ENCODE data around the gene N4BP3.
A peak's percentile ranks its signal among the peaks of the same experiment; 100 is the strongest.

GRCh38 chr5:178069909-178070308, 43.4 kb upstream of the N4BP3 start:
- TF ChIP-seq EZH2 (IDR thresholded peaks at IDR 0.05; ENCODE audit: low read depth, unreplicated experiment) (no peak), EZH2phosphoT487 (IDR thresholded peaks at IDR 0.05; ENCODE audit: unreplicated experiment) (no peak), CREB1 (CRISPR knock-in tag; IDR thresholded peaks at IDR 0.05; ENCODE audit: low read depth) (no peak), POLR2AphosphoS5 (IDR thresholded peaks at IDR 0.05; ENCODE audit: low read depth) (no peak), NANOG (IDR thresholded peaks at IDR 0.05; ENCODE audit: borderline replicate concordance) (no peak), ZNF331 (CRISPR knock-in tag; IDR thresholded peaks at IDR 0.05; ENCODE audit: low read depth) (no peak), ZNF114 (CRISPR knock-in tag; IDR thresholded peaks at IDR 0.05) (no peak), ETS1 (IDR thresholded peaks at IDR 0.05) (no peak), JUNB (IDR thresholded peaks at IDR 0.05; ENCODE audit: unreplicated experiment) (no peak)
- TF ChIP-seq, protein P1, sequence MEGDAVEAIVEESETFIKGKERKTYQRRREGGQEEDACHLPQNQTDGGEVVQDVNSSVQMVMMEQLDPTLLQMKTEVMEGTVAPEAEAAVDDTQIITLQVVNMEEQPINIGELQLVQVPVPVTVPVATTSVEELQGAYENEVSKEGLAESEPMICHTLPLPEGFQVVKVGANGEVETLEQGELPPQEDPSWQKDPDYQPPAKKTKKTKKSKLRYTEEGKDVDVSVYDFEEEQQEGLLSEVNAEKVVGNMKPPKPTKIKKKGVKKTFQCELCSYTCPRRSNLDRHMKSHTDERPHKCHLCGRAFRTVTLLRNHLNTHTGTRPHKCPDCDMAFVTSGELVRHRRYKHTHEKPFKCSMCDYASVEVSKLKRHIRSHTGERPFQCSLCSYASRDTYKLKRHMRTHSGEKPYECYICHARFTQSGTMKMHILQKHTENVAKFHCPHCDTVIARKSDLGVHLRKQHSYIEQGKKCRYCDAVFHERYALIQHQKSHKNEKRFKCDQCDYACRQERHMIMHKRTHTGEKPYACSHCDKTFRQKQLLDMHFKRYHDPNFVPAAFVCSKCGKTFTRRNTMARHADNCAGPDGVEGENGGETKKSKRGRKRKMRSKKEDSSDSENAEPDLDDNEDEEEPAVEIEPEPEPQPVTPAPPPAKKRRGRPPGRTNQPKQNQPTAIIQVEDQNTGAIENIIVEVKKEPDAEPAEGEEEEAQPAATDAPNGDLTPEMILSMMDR (conservative IDR thresholded peaks at IDR 0.05; ENCODE audit: low read depth in 2 of 2), result peak; percentile 81 to 97
- TF ChIP-seq, protein P2, sequence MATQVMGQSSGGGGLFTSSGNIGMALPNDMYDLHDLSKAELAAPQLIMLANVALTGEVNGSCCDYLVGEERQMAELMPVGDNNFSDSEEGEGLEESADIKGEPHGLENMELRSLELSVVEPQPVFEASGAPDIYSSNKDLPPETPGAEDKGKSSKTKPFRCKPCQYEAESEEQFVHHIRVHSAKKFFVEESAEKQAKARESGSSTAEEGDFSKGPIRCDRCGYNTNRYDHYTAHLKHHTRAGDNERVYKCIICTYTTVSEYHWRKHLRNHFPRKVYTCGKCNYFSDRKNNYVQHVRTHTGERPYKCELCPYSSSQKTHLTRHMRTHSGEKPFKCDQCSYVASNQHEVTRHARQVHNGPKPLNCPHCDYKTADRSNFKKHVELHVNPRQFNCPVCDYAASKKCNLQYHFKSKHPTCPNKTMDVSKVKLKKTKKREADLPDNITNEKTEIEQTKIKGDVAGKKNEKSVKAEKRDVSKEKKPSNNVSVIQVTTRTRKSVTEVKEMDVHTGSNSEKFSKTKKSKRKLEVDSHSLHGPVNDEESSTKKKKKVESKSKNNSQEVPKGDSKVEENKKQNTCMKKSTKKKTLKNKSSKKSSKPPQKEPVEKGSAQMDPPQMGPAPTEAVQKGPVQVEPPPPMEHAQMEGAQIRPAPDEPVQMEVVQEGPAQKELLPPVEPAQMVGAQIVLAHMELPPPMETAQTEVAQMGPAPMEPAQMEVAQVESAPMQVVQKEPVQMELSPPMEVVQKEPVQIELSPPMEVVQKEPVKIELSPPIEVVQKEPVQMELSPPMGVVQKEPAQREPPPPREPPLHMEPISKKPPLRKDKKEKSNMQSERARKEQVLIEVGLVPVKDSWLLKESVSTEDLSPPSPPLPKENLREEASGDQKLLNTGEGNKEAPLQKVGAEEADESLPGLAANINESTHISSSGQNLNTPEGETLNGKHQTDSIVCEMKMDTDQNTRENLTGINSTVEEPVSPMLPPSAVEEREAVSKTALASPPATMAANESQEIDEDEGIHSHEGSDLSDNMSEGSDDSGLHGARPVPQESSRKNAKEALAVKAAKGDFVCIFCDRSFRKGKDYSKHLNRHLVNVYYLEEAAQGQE (IDR thresholded peaks at IDR 0.05; ENCODE audit: unreplicated experiment), result no peak
